CD4-positive, alpha-beta T cell treated with Interleukin-21 for 1 hour (primary cell): Measurements from ENCODE around the gene MXRA7.
"Not testable (repeated sequence)": the region's sequence is repeated elsewhere in the genome, so short reads cannot be mapped to it uniquely, and the experiment has no call there.

ENCODE experiments used
- DNase-seq: peaks from one replicate; pipeline ENCODE4 v3.0.0-alpha.2; 2020

Gene MXRA7

DNA sequence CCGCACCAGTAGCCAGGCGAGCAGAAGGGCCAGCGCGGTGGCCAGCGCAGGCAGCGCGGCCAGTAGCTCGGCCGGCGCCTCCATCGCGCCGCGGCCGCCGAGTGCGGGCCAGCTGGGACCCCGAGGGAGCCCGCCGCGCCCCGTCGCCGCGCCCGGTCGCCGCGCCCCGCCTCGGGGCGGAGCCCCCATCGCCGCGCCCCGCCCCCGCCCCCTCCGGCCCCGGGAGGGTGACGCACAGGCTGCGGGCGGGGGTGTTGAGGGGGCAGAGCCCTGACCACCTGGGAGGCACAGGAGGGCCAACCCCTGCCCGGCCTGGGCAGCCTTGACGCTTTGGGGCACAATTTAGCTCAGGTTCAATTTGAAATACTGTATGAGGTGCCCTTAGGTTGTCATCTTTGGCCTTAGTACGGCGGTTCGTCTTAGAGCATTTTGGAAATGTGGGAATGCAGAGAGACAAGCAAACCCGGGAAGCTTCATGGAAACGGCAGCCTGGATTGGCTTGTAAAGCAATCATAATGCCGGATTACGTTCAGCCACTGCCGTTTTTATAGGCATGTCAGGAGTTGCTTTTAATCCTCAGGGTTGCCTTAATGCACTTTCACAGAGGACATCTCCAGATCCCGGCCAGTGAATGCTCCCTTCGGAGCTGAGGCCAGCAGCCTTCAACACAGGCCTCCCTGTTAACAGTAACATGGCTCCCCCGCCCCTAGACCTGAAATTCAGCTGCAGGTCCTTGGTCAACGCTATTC, at the start of gene MXRA7:
Gene MXRA7, minus strand, starts transcription at position 103 of the 749 bp plus-strand sequence. Its CDS starts 19 bp downstream, at position 84.
- DNase-seq = peak; percentile 66

GRCh38 chr17:76758570-76758969, 47.8 kb upstream of the MXRA7 start:
- no peak for DNase-seq

DNA sequence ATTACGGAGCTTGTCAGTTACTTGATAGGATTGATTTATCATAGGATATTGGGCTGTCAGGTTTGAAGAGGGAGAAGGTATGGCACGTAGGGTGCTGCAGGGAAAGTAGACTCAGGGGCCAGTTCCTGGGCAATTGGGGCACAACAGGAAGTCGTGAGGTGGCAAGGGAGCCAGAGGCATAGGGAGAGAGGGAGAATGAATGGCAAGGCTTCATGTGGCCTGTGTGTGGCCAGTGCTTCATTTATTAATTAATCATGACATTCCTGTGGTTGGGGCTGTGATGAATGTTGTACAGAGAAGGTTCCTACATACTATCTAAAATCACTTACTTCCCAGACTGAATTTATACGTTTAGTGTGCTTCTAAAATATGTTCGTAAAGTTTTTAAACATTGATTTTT, 46.5 kb upstream of the MXRA7 start:
- no peak for DNase-seq

DNA sequence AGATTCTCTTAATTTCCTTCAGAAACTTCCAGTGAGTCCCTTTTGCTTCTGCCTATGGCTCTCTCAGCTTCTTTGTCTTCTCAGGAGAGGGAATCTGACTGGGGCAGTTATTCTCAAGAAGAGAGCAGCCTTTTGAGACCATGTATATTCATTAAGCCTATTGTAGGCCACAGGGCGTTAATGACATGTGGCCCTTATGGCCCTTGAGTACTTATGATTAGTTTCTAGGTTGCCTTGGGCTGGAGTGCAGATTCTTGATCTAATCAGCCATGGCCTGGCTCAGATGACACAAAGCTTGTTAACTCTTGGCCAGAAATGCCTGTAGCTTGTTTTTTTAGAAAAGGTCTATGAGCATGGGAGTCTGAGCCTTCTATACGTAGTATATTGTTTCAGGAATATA, 44.5 kb upstream of the MXRA7 start:
- no peak for DNase-seq

DNA sequence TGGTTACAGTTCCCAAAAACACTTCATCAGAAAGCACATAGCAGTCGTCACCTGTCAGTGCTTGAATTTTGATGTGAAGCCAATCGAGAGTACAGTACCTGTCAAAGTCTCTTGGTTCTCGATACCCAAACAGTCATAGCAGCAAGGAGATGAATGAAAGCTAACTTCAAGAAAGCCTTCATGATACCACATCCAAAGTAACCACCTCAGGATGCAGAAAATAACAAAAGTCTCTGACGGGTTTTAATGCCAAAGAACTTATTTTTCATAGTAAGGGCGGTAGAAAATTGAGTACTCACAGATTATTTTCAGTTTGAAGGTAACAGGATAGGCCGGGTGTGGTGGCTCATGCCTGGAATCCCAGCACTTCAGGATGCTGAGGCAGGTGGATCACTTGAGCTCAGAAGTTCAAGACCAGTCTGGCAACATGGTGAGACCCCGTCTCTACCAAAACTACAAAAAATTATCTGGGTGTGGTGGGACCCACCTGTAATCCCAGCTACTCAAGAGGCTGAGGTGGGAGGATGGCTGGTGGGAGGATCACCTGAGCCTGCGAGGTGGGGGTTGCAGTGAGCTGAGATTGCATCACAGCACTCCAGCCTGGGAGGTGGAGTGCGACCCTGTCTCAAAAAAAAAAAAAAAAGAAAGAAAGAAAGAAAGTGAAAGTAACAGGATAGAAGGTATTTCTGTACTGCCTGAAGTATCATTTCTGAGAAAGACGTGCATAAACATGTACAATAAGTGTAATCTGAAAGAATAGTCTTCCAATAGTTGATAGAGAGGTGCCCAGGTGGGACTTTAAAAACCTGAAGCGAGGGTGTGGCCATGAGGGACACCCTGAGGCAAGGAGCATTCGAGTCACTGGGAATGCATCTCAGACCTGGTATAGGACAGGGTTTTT, 42.5 kb upstream of the MXRA7 start:
- peak; percentile 62 for DNase-seq

GRCh38 chr17:76752006-76752405, 41.2 kb upstream of the MXRA7 start:
- DNase-seq = peak; percentile 67

- no peak for DNase-seq
Measured at GRCh38 chr17:76751416-76751993, 40.7 kb upstream of the MXRA7 start.

DNA sequence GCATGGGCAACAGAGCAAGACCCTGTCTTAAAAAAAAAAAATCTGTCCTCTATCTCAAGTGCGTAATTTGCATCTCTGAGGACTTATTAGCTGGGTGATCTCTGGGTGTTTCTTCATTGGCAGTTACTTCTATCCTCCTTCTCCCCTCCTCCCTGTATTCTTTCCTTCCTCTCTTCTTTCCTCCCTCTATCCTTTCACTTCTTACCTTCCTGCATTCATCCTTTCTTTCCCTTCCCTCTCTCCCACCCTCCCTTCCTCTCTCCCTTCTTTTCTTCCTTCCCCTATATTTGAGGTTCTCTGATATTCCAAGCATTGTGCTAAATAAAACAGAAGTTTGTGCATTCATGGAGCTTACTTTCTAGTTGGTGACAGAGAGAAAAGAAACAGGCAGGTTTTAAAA, 37.9 kb upstream of the MXRA7 start:
- no peak for DNase-seq

DNA sequence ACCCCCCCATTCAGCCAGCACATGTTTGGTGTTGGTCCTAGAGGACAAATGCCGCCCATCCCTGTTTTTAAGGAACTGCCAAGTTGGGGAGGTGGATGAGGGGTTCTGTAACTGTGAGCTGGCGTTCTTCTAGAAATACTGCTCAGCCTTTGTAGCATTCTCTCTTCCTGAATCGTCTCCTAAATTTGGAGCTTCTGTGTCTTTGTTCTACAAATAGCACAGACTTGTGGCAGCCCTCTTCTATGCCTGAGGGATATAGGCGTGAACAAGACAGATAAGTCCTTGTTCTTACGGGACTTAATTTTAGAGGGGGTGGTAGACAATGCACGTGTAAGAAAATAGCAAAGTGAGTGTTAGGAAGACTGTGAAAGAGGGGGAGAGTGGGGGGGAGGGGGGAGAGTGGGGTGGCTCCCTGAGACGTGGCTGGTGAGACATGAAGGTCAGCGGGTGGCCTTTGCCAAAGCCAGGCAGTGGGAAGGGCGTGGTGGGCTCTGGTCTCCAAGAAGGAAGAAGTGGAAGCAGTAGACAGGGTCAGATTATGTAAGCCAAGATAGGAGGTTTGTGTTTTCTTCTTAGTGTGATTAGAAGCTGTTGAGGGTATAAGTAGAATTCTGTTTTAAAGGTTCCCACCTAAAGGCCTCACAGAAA, 37.1 kb upstream of the MXRA7 start:
- no peak for DNase-seq

DNA sequence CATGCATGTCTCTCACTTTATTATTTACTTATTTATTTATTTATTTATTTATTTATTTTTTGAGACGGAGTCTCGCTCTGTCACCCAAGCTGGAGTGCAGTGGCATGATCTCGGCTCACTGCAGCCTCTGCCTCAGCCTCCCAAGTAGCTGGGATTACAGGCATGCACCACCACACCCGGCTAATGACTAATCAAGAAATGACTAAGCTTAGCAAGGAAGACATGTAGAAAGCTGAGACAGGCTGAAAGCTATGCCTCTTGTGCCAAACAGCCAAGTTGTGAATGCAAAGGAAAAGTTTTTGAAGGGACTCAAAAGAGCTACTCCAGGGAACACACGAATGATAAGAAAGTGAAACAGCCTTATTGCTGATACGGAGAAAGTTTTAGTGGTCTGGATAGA, 35.0 kb upstream of the MXRA7 start:
- DNase-seq = not testable (repeated sequence)

GRCh38 chr17:76744747-76745146, 34.0 kb upstream of the MXRA7 start:
- DNase-seq = no peak

DNA sequence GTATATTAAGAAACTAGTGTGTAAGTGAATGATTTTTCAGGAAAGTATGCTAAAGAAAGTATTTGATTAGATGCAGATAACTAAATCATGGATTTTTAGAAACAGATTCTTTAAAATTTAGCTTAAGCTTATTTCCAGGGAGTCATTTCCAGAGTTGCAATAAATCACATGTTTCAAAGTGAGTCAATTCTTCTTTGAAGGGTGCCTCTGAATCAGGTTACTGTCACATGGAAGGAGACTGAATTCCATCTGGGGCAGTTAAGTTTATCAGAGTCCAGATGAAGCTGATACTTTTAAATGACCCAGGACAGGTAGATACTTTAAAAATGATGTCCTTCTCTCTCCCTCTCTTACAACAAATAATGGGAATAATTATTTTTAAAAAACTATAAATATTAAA, 32.2 kb upstream of the MXRA7 start:
- no peak for DNase-seq

- no peak for DNase-seq
Measured at GRCh38 chr17:76740329-76741118, 29.8 kb upstream of the MXRA7 start.

DNA sequence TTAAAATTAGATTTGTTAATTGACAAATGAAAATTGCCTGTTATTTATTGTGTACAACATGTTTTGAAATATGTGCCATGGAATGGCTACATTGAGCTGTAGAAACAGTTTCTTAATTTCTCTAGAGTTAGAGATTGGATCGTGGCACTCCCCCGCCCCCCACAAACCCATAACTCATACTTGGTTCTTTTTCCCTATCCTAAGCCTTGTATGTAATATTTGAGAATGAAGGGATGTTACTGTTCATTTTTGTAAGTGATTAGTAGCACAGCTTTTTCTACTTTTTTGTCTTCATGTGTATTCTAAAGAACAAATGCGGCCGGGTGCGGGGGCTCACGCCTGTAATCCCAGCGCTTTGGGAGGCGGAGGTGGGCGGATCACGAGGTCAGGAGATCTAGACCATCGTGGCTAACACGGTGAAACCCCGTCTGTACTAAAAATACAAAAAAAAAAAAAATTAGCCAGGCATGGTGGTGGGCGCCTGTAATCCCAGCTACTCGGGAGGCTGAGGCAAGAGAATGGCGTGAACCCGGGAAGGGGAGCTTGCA, 28.9 kb upstream of the MXRA7 start:
- DNase-seq = not testable (repeated sequence)

DNA sequence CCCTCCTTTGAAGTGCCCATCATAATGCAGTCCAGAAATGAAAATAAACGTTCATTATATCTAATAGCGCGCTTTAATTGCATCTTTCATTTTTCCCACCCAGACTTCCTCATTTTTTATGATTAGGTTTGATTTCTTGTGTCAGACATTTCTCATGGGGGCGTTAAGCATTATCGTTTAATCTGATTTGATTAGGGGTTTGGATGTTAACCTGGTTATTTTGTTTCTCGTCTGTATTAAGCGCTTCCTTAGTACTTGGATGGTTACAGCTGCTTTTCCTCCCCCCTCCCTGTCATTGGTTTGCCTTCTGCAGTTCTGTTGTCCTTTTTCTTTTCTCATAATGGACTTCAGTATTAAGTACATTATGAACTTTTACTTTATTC, 27.7 kb upstream of the MXRA7 start:
- DNase-seq = no peak

DNA sequence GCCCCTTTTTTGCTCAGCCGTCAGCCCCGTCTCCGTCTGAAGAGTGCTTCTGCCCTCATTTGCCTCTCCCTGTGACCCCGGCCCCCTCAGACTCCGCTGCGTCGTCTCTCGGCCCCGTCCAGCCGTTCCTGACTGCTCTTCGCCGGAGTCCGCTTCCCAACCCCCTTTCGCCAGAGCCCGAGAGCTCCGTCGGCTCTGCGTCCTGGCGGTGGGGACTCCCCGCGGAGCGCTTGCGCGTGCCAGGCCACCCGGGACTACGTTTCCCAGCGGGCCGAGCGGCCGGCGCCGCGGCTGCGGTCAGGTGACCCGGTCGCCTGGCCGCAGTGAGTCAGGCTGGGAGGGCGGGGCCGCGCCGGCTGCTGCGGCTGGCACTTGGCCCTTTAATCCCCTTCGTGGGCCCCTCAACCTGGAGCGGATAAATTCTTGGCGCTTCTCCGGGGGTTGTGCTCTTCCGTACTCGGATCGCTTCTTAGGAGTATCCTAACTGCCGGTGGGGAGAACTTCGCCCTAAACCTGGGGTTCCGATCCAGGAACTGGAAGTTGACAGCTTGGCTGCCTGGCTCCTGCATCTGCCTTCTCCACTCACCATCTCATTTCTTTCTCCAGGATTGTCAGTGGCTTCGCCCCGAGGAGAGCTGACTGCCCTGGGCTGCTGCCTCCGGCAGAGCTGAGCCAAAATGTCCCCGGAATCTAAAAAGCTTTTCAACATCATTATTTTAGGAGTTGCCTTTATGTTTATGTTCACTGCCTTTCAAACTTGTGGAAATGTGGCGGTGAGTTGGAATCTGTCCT, 27.1 kb upstream of the MXRA7 start, which contains the start of gene MFSD11:
Gene MFSD11, plus strand, starts transcription at position 444 of the 792 bp plus-strand sequence. Its CDS starts 234 bp downstream, at position 678.
- DNase-seq = peak; percentile 93

- peak; percentile 99 for DNase-seq
Measured at GRCh38 chr17:76737082-76737675, 26.4 kb upstream of the MXRA7 start, which contains the start of gene SRSF2. TSS of gene SRSF2 (minus strand) at chr17:76737331. CDS start at chr17:76737160, 171 bp downstream.

DNA sequence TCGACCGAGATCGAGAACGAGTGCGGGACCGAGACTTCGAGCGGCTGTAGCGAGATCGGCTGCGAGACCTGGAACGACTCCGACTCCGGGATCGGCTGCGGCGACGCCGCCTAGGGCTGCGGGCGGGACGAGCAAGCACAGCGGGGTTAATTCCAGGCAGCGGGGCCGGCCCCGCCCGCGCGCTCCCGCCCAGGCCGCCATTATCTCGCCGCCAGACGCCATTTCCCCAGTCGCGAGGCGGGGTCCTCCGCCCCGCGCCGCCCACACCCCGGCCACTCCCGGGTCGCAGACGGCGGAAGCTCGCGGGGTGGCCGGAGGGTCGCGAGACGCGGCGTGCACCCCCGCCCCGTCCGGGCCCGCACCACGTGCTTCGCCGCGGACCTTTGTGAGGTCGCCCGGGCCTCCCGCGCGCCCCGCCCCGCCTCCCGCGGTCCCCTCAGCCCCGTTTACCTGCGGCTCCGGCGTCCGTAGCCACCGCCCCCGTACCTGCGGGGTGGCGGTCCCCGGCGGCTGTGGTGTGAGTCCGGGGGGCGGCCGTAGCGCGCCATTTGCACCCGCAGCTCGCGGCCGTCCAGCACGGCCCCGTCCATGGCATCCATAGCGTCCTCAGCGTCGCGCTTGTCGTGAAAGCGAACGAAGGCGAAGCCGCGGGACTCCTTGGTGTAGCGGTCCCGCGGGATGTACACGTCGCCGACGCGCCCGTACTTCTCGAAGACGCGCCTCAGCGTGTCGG, 25.8 kb upstream of the MXRA7 start:
- peak; percentile 75 for DNase-seq

DNA sequence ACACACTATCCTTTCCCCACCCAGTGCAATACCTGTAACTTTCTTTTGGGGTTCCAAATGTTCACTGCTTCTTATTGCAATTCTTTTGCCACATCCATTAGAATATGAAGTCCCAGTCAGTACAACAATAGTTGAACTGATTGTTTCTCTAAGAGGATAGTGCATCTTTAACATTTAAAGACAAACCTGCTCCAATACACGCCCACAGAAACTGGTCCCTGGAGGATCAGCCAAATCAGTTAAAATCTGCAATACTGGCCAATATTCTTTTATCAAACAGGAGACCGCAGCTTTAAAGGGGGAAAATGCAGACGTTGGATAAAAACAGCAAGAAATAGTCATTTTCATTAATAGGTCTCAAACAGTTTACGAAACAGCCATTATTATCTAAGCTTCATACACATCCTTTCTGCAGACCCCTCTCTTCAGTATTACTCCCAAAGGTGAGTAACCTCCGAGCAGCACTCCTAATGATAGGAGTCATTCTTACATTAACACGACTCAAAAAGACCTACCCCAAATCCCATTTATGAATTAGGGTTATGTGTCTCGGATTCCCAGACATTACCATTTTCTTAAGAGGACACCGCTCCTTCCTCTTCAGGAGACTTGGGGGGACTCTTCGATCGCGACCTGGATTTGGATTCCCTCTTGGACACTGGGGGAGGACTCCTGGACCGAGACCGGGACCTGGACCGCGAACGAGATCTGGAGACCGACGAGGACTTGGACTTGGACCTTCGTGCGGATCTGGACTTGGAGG, 25.0 kb upstream of the MXRA7 start:
- peak; percentile 26 for DNase-seq
